Measurements from ENCODE around the gene OGFOD2. TPM values are rescaled to one million over a fixed set of nuclear protein-coding genes. Genes with fewer than 3 reads are reported as not detected.

The OGFOD2 gene
- total and polyA plus RNA-seq, 2 of the 13 experiments (the other 11 are each of a cell fraction or from before 2014, with no cell fraction given), result 13.2 to 14.6 TPM

- TF ChIP-seq ZNF558 (CRISPR knock-in tag; IDR thresholded peaks at IDR 0.05; ENCODE audit: borderline replicate concordance), result no peak
- no peak for TF ChIP-seq CREB3 (CRISPR knock-in tag; IDR thresholded peaks at IDR 0.05)
- no peak for TF ChIP-seq CSRNP2 (CRISPR knock-in tag; conservative IDR thresholded peaks at IDR 0.05; ENCODE audit: low read depth)
- TF ChIP-seq ZNF343 (CRISPR knock-in tag; IDR thresholded peaks at IDR 0.05), result no peak
- TF ChIP-seq AGO2 (optimal IDR thresholded peaks at IDR 0.05; ENCODE audit: low read depth, low read length), result no peak
- TF ChIP-seq KAT8 (CRISPR knock-in tag; IDR thresholded peaks at IDR 0.05), result peak; percentile 94
- peak; percentile 45; the same call in 1 of the 2 replicates for TF ChIP-seq MIER2 (CRISPR knock-in tag; IDR thresholded peaks at IDR 0.05)
- TF ChIP-seq SALL2 (CRISPR knock-in tag; IDR thresholded peaks at IDR 0.05), result peak; percentile 76
- TF ChIP-seq ZNF552 (CRISPR knock-in tag; IDR thresholded peaks at IDR 0.05; ENCODE audit: borderline replicate concordance), result no peak
- TF ChIP-seq ZNF576 (CRISPR knock-in tag; IDR thresholded peaks at IDR 0.05), result no peak
- peak; percentile 46; the same call in 1 of the 2 replicates for TF ChIP-seq MNT (IDR thresholded peaks at IDR 0.05)
- no peak for TF ChIP-seq ZNF678 (CRISPR knock-in tag; IDR thresholded peaks at IDR 0.05)
- no peak for TF ChIP-seq E2F5 (CRISPR knock-in tag; conservative IDR thresholded peaks at IDR 0.05)
- no peak for TF ChIP-seq ZBTB38 (CRISPR knock-in tag; IDR thresholded peaks at IDR 0.05)
- TF ChIP-seq HNF4A (CRISPR knock-in tag; IDR thresholded peaks at IDR 0.05), result peak; percentile 64
- no peak; the same call in 1 of the 2 replicates for TF ChIP-seq EEA1 (CRISPR knock-in tag; IDR thresholded peaks at IDR 0.05; ENCODE audit: borderline replicate concordance)
- no peak for TF ChIP-seq CHCHD3 (CRISPR knock-in tag; IDR thresholded peaks at IDR 0.05)
- no peak for TF ChIP-seq ZNF432 (CRISPR knock-in tag; IDR thresholded peaks at IDR 0.05; ENCODE audit: borderline replicate concordance)
- peak; percentile 39; the same call in 1 of the 2 replicates for TF ChIP-seq BRD4 (CRISPR knock-in tag; IDR thresholded peaks at IDR 0.05)
- peak; percentile 40 for TF ChIP-seq DBP (CRISPR knock-in tag; IDR thresholded peaks at IDR 0.05; ENCODE audit: not compliant biosample characterization)
- TF ChIP-seq ERF (CRISPR knock-in tag; IDR thresholded peaks at IDR 0.05), result no peak; the same call in 1 of the 2 replicates
- TF ChIP-seq PCBP1 (IDR thresholded peaks at IDR 0.05; ENCODE audit: borderline replicate concordance, low read depth, low read length), result no peak
- TF ChIP-seq ZNF879 (CRISPR knock-in tag; IDR thresholded peaks at IDR 0.05), result no peak
Observed at GRCh38 chr12:122974274-122974891, 661 bp upstream of the OGFOD2 start (continued).

All from HepG2 (cell line).